GM19351 (cell line): ENCODE data around the gene PRORP.
"Not testable (repeated sequence)": the region's sequence is repeated elsewhere in the genome, so short reads cannot be mapped to it uniquely, and the experiment has no call there.

ENCODE experiments used
- ATAC-seq: cut with Tn5 transposase; IDR thresholded peaks from one replicate; pipeline ENCODE4 v1.9.1; 2021; ENCODE audit warnings: mild to moderate bottlenecking, moderate library complexity; ENCODE audit not compliant: unreplicated experiment

Gene PRORP

GRCh38 chr14:35121887-35122695, at the start of gene PRORP, which contains the start of gene PPP2R3C:
Gene PRORP, plus strand, starts transcription at chr14:35122552. Its CDS starts 694 bp downstream, at chr14:35123246.
Gene PPP2R3C, minus strand, starts transcription at chr14:35121990. Its CDS starts 31 bp downstream, at chr14:35121959.
- peak; percentile 85 for ATAC-seq

GRCh38 chr14:35073486-35073885, 48.9 kb upstream of the PRORP start:
- ATAC-seq, result no peak

GRCh38 chr14:35078082-35078481, 44.3 kb upstream of the PRORP start:
- ATAC-seq, result no peak

GRCh38 chr14:35079742-35080141, 42.6 kb upstream of the PRORP start:
- no peak for ATAC-seq

- no peak for ATAC-seq
Observed at GRCh38 chr14:35083530-35084150, 38.7 kb upstream of the PRORP start.

GRCh38 chr14:35085441-35085840, 36.9 kb upstream of the PRORP start:
- ATAC-seq, result no peak

GRCh38 chr14:35088514-35088913, 33.8 kb upstream of the PRORP start:
- ATAC-seq, result no peak

- ATAC-seq, result not testable (repeated sequence)
Observed at GRCh38 chr14:35094645-35095044, 27.7 kb upstream of the PRORP start.

- ATAC-seq, result no peak
Observed at GRCh38 chr14:35107866-35108265, 14.5 kb upstream of the PRORP start.

- no peak for ATAC-seq
Observed at GRCh38 chr14:35112641-35113040, 9.7 kb upstream of the PRORP start.

GRCh38 chr14:35113308-35113950, 8.9 kb upstream of the PRORP start:
- ATAC-seq, result no peak

- no peak for ATAC-seq
Observed at GRCh38 chr14:35114036-35114435, 8.3 kb upstream of the PRORP start.

- ATAC-seq, result no peak
Observed at GRCh38 chr14:35116242-35116641, 6.1 kb upstream of the PRORP start.

GRCh38 chr14:35117112-35117511, 5.2 kb upstream of the PRORP start:
- ATAC-seq, result no peak

- ATAC-seq, result no peak
Observed at GRCh38 chr14:35121026-35121886, 1.1 kb upstream of the PRORP start.

GRCh38 chr14:35122696-35123387, 490 bp downstream of the PRORP start:
- ATAC-seq, result no peak

- no peak for ATAC-seq
Observed at GRCh38 chr14:35123388-35123703, 994 bp downstream of the PRORP start.

- ATAC-seq, result no peak
Observed at GRCh38 chr14:35124127-35124526, 1.8 kb downstream of the PRORP start.

- no peak for ATAC-seq
Observed at GRCh38 chr14:35133542-35134328, 11.4 kb downstream of the PRORP start.
